GM18873 (cell line): ENCODE results near the gene PCSK5.

Experiments
- ATAC-seq: cut with Tn5 transposase; IDR thresholded peaks from one replicate; pipeline ENCODE4 v1.9.1; 2021; ENCODE audit warnings: mild to moderate bottlenecking, moderate library complexity, moderate number of reproducible peaks; ENCODE audit not compliant: unreplicated experiment, low FRiP score

The PCSK5 gene

DNA sequence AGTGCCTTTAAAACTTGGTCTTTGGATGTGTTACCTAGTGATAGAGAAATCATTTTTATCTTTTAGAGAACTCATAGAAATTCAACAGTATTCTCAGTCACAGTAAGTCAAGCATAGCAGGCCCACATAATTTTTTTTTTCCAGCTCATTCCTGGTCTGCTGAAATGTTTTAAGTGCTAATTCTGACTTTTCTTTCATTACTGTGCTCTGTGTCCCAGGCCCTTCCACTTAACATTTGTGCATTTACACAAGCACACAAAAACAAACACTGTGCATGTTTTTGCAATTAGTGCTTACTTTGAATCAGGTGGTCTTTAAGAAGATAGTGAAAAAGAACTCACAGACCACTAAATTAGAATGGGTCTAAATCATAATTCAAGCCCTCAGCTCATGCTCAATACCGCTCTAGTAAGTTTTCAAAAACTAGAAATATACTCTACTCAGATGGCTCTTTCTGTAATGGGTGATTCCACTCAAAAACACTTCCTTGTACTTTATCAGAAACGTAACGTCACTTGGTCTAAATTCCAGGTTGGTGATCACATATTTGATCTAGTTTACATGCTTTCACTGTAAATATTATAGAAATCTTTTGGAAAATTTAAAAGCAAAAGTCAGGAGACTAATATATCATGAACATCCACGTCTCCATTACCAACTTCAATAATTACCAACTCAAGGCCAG, 107.8 kb downstream of the PCSK5 start:
- ATAC-seq, result no peak

- ATAC-seq, result no peak
Measured at GRCh38 chr9:76001459-76001858, 111.0 kb downstream of the PCSK5 start.

DNA sequence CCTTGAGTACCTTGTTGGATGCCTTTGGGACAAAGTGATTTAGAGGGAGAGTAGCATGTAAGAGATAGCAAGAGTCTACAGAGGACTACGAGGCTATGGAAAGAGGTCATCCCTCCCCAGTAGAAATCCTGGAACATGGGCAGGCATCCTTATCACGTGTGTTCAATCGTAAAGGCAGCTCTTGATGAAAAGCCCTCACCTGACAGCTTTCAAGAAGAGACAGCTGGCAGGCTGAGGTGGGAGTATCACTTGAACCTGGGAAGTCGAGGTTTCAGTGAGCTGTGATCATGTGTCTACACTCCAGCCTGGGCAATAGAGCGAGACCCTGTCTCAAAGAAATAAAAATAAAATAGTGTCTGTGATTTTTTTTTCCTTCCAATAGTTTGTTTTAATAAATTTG, 112.6 kb downstream of the PCSK5 start:
- ATAC-seq, result no peak

DNA sequence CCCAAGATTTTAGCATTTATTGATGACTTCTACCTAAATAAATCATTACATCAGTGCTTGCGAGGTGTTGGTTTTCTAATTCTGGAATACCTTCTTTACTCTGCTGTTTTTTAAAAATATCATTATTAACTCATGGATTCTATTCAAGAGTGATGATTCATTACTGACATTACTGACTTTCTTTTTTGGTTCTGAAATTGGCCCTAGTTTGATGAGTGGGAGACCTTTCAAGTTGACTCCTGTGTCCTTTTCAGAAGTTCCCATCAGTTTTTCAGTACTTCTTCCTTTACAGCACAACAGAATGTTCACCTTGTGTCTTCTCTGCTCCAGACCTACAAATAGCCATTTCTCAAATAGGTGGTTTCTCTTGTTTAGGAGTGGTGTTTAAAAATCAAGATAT, 114.1 kb downstream of the PCSK5 start:
- no peak for ATAC-seq

GRCh38 chr9:76007935-76008334, 117.5 kb downstream of the PCSK5 start:
- no peak for ATAC-seq

DNA sequence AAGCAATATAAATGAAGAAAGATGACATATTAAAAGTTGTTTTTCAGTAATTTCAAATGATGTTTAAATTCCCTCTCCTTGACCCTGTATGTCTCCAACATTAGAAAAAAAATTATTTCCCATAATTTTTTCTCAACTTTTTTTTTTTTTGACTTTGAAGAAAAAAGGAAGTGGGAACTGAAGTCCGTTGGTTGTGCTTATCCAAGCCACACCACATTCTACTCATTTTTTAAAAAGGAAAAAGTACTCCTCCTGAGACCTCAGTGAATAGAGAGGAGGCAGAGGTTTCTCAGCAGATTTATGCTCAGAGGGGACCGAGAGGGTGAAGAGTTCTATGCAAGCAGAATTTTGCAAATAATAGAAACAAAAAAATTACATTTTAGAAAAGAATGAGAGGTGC, 123.3 kb downstream of the PCSK5 start:
- ATAC-seq, result no peak

GRCh38 chr9:76018235-76018634, 127.8 kb downstream of the PCSK5 start:
- ATAC-seq, result no peak

DNA sequence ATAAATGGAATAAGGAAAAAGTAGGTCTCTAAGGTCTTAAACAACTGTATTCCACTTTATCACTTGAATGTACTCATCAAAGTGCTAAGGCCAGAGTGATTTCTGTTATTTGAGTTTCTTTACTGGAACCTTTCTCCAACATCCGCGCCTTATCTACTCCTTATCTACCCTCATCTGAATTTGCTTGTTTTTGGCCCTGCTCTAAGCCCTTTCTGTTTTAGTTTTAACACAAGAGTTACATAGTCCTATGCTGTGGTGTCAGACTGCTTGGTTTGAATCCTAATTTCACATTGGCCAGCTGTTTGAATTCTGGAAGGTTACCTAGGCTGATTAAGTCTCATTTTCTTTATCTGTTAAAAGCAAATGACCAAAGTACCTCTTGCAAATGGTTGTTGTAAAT, 128.3 kb downstream of the PCSK5 start:
- ATAC-seq, result no peak

DNA sequence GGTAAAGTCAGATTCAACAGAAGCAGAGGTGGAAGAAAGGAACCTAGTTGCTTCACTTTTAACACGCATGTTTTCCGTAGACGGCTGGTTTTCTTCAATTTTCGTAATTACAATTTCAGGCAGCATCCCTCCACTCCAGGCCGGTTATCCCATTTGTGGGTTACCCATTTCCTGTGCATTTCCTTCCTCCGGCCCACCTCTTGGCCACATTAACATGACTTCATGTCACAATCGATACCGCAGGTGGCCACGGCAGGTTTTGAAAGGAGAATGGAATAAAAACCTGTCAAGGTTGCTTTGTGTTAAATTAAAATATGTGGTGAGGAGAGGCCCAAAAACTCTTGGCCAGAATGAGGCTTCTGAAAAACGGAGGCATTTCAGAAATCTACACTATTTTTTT, 130.2 kb downstream of the PCSK5 start:
- ATAC-seq, result no peak

DNA sequence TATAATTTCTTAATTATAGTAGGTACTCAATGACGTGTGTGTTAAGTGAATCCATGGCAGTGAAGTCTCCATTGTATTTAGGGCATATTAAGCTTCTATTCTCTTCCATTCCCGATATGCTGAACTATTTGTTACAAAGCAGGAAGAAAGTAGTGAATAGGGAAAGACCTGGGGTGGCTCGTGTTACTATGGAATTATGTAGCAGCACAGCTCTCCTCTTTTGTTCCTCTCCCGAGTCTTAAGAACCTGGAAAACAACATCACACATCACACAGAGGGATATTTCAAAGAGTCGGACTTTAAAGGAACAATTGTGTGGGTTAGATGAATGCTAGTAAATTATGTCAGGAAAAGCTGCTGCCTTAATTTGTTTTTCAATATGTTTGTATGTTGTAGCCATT, 131.8 kb downstream of the PCSK5 start:
- ATAC-seq, result no peak

- ATAC-seq, result no peak
Measured at GRCh38 chr9:76023715-76024195, 133.3 kb downstream of the PCSK5 start.

DNA sequence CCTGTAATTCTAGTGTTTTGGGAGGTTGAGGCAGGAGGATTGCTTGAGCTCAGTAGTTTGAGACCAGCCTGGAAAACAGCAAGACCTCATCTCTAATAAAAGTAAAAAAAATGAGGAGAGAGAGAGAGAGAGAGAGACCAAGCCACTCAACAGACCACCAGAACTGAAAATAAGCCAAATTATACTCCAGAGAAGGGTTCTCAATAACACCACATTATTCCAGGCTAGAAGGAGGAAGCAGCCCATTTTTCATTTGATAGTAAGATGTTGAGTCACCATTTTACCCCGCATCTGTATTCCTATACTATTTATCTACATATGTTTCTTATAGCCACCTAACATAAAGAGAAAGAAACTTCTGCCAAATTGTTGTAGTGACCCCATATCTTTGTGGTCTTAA, 134.8 kb downstream of the PCSK5 start:
- no peak for ATAC-seq

DNA sequence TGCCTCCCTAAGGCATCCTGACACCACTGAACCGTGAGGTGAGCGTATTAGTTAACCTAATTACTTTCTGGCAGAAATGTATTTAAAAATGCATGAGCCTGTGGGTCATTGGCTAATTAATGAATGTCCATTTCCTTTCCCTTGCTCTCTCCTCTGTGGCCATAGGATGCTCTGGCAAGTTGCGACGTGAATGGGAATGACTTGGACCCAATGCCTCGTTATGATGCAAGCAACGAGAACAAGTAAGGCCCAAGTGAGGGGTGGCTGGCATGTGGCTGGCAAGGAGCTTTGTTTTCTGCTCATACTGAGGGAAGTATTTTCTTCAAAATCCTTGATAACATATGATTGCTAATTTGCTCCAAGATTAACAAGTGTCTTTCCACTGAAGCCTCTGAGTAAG, 136.3 kb downstream of the PCSK5 start:
- ATAC-seq, result no peak

- ATAC-seq, result no peak
Measured at GRCh38 chr9:76027416-76027815, 136.9 kb downstream of the PCSK5 start.

GRCh38 chr9:76027861-76028260, 137.4 kb downstream of the PCSK5 start:
- ATAC-seq, result no peak

- no peak for ATAC-seq
Measured at GRCh38 chr9:76032038-76032796, 141.7 kb downstream of the PCSK5 start.

- no peak for ATAC-seq
Measured at GRCh38 chr9:76032797-76033373, 142.4 kb downstream of the PCSK5 start.

DNA sequence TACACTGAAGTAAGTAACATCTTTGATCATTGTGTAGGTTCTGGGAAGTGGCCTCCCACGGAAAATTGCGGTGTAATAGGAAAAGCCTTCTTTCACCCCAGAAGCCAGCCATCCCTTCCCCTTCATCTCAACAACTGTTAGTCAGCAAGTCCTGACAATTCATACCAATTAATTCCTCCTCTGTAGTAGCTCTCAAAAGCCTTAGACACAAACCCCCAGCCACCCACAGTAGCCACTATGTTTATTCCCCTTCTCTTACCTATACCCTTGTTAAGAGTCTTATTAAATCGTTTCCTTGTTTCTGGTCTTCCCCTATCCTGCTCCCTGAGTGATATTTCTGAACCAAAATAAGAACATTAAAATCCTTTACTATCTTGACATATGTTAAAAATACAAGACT, 143.6 kb downstream of the PCSK5 start:
- no peak for ATAC-seq

GRCh38 chr9:76036762-76037161, 146.3 kb downstream of the PCSK5 start:
- ATAC-seq, result no peak

DNA sequence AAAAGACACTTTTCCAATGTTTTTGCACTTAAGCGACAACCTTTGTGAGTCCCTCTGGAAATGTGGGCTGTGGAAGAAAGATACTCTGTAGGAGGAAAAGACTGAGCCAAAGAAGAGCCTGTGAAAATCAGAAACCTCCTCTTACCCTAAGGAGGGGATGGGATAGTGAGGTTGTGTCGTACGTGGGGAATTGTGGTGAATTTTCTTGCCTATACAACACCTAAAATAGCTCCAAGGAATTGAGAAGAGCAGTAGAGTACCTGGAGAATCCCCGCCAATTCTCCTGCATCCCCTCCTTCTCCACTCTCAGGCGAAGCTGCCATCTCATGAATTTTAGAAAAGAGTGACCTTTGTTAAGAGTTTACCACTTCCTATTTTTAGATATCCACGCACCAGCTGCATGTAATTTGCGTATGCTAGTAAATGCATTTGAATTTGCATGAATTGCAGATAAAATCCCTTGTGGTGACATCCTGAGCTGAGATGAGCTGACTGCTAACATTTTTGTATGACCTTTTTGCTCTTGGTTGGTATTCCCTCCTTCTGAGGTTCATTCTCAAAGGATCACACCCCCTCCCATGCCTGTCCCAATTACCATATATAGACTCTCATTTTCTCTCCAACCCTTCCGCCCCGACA, 147.2 kb downstream of the PCSK5 start:
- ATAC-seq, result no peak

GRCh38 chr9:76038431-76038830, 148.0 kb downstream of the PCSK5 start:
- ATAC-seq, result no peak
